Activated T-helper 9 cell treated with anti-CD3 and anti-CD28 coated beads, Interleukin-2, amount 50 U/mL, for 16 hours (primary cell): ENCODE data around the gene ARHGEF10L.

ENCODE experiments used
- DNase-seq: peaks from one replicate; pipeline ENCODE4 v3.0.0-alpha.2; 2020; ENCODE audit warnings: low read depth

ARHGEF10L gene

GRCh38 chr1:17520473-17521319 is 18.8 kb upstream of the ARHGEF10L start:
- DNase-seq, result no peak

GRCh38 chr1:17521946-17522612 is 17.4 kb upstream of the ARHGEF10L start:
- no peak for DNase-seq

- DNase-seq, result no peak
These were observed 16.0 kb upstream of the ARHGEF10L start for GRCh38 chr1:17523321-17524041.

- DNase-seq, result no peak
These were observed 14.9 kb upstream of the ARHGEF10L start for GRCh38 chr1:17524645-17525044.

- no peak for DNase-seq
These were observed 13.4 kb upstream of the ARHGEF10L start for GRCh38 chr1:17525996-17526686.

- DNase-seq, result no peak
These were observed 12.2 kb upstream of the ARHGEF10L start for GRCh38 chr1:17527036-17527914.

GRCh38 chr1:17529381-17529780 is 10.1 kb upstream of the ARHGEF10L start:
- DNase-seq, result no peak

GRCh38 chr1:17531343-17531681 is 8.2 kb upstream of the ARHGEF10L start:
- no peak for DNase-seq

DNA sequence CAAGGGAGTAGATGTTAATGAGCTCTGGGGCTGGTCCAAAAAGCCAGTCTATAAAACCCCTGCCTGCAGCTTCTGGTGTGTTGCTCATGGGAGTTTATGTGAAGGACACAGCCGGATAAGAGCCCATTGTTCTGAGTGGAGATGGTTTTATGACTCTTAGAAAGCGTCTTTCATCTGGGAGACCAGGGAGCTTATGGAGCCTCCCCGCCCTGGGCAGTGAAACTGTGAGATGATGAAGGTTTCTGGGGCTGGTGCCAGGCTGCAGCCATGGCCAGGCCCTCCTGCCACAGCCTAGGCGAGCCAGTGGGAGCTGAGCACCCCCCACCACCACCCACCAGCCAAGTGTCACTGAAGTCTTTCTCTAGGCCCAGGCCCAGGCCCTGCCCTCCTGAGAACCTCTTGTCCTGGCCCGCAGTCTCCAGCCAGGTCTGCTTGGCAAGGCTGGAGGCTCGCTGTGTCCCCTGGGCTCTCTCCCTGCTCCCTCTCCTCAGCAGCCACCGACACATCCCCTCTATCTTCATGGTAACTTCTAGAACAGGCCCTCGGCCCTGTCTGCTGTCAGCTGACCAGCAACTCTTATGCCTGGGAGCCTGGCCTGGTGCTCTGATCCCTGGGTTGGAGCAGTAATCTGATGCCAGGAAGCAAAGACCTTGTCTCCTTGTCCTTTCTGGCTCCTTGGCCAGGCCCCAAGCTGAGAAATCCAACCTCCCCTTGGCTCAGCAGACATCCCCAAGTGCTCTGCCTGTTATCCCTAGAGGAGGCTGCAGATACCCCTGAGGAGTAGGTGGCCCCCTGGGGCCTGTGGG is 7.6 kb upstream of the ARHGEF10L start:
- DNase-seq, result no peak

DNA sequence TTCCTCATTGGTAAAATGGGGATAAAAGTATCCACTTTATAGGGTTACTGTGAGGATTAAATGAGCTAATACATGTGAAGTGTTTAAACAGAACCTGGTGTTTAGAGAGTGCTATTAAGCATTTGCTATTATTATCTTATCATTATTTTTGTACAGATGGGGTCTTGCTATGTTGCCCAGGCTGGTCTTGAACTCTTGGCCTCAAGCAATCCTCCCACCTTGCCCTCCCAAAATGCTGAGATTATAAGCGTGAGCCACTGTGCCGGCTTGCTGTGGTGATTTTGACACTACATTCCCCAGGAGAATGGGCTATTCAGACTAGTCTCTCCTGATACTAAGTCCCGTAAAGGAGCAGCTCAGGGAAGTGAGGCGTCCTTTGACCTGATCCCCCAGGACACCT is 6.3 kb upstream of the ARHGEF10L start:
- no peak for DNase-seq

DNA sequence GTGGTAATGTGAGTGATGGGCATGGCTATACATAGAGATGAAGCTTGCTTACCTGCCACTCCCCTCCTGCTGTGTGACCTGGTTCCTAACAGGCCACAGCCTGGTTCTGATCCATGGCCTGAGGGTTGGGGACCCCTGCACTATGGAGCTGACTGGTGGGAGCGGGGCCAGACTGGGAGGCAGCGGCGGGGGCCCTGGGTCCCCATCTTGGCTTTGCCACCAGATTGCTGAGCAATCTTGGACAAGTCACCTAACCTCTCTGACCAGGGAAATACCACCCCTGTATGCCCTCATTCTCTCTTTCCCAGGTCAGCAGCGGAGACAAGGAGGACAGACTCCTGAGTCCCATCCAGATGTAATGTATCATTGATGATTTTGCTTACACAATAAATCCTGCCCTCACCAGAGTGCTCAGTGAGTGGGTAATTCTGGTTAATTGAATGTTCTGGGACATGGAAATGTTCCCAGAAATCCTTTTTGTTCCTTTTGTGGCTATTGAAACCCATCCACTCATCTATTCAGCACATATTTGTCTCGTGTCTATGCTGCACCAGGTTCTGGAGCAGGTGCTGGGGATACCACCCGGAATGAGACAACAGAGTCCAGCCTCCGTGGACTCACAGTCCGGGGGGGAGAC is 4.1 kb upstream of the ARHGEF10L start:
- DNase-seq, result no peak

- DNase-seq, result no peak
These were observed 1.5 kb upstream of the ARHGEF10L start for GRCh38 chr1:17538010-17538409.

GRCh38 chr1:17538428-17539117 is 925 bp upstream of the ARHGEF10L start:
- DNase-seq, result no peak

DNA sequence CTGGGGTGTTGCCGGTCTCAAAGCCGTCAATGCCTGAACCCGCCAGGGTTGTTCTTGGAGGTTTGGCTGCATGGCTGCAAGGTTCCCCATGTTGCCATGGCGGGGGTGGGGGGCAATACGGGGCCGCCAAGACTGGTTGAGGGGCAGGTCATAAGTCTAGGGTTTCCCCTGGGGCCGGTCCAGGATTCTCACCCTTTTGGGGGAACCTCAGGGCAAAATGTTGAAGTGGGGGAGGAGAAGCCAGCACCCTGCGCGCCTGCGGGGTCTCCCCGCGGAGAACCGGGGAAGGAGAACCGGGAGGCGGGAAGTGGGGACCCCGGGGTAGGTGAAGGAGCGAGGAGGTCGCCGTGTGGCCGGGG is 401 bp upstream of the ARHGEF10L start:
- no peak for DNase-seq

DNA sequence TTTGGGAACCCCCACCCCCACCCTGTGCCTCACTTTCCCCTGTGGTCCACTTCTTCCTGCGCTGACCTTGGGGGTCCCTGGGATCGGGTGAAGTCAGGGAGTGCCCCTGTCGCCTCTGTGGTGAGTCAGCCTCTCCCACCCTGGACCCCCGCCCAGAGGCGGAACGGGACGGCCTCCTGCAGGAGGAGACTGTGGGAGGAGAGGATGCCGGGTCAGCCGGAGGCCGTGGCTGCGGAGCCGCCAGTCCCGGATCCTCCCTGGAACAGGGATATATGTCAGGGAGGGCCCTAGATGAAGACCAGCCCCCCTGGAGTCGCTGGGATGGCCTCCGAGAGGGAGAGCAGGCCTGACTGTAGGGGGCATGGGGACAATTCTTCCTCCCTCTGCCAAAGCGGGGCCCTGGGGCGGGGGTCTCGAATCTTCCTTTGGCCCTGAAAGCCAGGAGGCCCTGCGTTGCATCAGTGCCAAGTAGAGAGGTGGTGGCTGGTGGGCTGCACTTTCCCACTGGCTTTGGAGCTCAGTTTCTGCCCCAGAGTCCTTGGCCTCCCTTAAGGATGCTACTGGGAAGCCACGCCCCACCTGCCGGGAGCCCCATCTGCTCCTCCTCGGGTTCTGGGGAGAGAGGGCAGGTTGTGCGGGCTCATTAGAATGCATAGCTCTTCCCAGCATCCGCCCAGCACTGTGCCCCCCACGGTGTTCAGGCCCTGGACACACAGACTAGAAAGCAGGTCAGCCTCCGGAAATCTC is 930 bp downstream of the ARHGEF10L start:
- no peak for DNase-seq

- DNase-seq, result no peak
These were observed 3.1 kb downstream of the ARHGEF10L start for GRCh38 chr1:17542645-17543044.

DNA sequence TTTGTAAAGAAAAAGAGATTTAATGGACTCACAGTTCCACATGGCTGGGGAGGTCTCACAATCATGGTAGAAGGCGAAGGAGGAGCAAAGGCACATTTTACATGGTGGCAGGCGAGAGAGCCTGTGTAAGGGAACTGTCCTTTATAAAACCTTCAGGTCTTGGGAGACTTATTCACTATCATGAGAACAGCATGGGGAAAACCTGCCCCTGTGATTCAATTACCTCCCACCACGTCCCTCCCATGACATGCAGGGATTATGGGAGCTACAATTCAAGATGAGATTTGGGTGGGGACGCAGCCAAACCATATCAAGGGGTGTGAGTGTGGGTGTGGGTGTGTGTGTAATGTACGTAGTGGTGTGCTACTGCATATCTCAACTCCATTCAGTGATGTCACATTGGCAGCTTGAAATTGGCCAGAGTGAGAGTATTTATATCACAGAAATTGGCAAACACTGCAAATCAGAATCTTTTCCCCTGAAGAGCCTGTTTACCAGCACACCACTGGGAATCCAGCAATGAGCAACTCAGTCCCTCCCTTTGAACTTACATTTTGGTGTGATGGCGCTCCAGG is 5.4 kb downstream of the ARHGEF10L start:
- DNase-seq, result no peak

DNA sequence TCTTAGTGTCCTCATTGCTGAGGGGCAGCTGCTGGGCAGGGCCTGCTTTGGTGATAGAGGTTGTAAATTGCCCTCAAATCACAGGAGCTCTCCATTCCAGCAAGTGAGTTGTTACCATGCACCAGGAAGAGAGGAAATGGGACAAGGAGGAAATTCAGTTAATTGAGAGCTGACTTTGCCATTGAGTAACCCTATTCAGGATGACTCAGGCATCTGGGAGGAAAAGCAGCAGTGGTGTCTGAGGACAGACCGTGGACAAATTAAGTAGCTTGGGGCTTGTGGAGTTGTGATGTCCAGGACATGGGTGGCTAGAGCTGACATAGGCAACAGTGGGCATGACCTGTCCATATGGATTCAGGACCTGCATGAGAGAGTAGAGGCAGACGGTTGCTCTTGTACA is 5.9 kb downstream of the ARHGEF10L start:
- no peak for DNase-seq
